Motor neuron (in vitro differentiated cells): ENCODE measurements around the gene PDE4D. TPM values are rescaled to one million over a fixed set of nuclear protein-coding genes. Genes with fewer than 3 reads are reported as not detected.

ENCODE experiments used
- ATAC-seq, 8 experiments: fragments of 200-7000 bp; cut with Tn5 transposase; replicated peaks in 6 of 8; 2 replicates each; pipeline ENCODE4 v1.8.0; 2021; ENCODE audit warnings: mild to moderate bottlenecking in 8 of 8, moderate library complexity in 8 of 8
- H3K27ac ChIP-seq, 2 donors: fragments of 250-450 bp; sonication (Bioruptor Pico); 2 replicates each; pipeline ENCODE4 v1.9.0; 2021; ENCODE audit warnings: antibody characterized with exemption in 2 of 2, mild to moderate bottlenecking in 2 of 2, moderate library complexity in 1 of 2
- H3K4me1 ChIP-seq, 2 donors: fragments of 250-450 bp; sonication (Bioruptor Pico); replicated peaks in 1 of 2; 2 replicates each; pipeline ENCODE4 v1.6.1; 2021; ENCODE audit warnings: antibody characterized with exemption in 2 of 2, mild to moderate bottlenecking in 2 of 2, moderate library complexity in 1 of 2
- H3K4me3 ChIP-seq, 5 donors: fragments of 250-450 bp; sonication (Bioruptor Pico); 2 replicates each; pipeline ENCODE4 v1.9.0; 2021; ENCODE audit warnings: antibody characterized with exemption in 5 of 5, mild to moderate bottlenecking in 5 of 5, moderate library complexity in 4 of 5
- WGBS, 10 experiments: fragments of 450-650 bp; shearing (Covaris generic); methylation state at CpG; one replicate each; pipeline ENCODE4 v1.0.0; 2022; 5-methylcytosine and 5-hydroxymethylcytosine counted together
- in situ Hi-C, 9 experiments: fragments of 400-800 bp; cut with MboI; loops; one replicate each; pipeline ENCODE4 v1.15.0; 2021; ENCODE audit warnings: low sequenced_read_pairs in 9 of 9, low pct_unique_long_range_greater_than_20kb in 2 of 9; ENCODE audit not compliant: unreplicated experiment in 9 of 9
- total RNA-seq, 8 experiments: library from RNA; unstranded; fragments of 300-600 nt; gene quantifications; 2 replicates each; pipeline versions ENCODE4 v1.2.3 to v1.2.4, GENCODE V29; 2022

PDE4D gene
- total RNA-seq, 8 experiments from 2014 or later, result 10.1 to 57.2 (median 23.7) TPM

GRCh38 chr5:59276917-59277372, 616.6 kb downstream of the PDE4D start:
- in situ Hi-C loops, result no loop called here
- no peak overlapping the region for H3K27ac ChIP-seq
- no peak overlapping the region for H3K4me3 ChIP-seq
- WGBS, 10 experiments, result 4 to 100% (median 84%) methylated on average over 1 to 5 of the region's 5 CpGs; no CpG with 5 or more reads in 2 of the 10 experiments
- peak in 3 of 8 experiments; percentile 45 to 84 (median 53) for ATAC-seq
- peaks cover 0 to 2% of the 10 kb centered on the region in 2 donors for H3K4me1 ChIP-seq

GRCh38 chr5:59276325-59276675, 617.2 kb downstream of the PDE4D start:
- peak overlapping the region in 4 of 5 donors; percentile 28 to 43 (median 38) for H3K4me3 ChIP-seq
- WGBS, 10 experiments, result 21 to 82% (median 56%) methylated on average over 1 to 2 of the region's 2 CpGs; no CpG with 5 or more reads in 1 of the 10 experiments
- peak in 3 of 8 experiments; percentile 5 to 31 (median 11) for ATAC-seq
- peaks cover 0 to 2% of the 10 kb centered on the region in 2 donors for H3K4me1 ChIP-seq
- H3K27ac ChIP-seq, result no peak overlapping the region
- in situ Hi-C loops, result no loop called here

GRCh38 chr5:59275510-59276324, 617.8 kb downstream of the PDE4D start:
- H3K4me1 ChIP-seq, result peaks cover 0 to 2% of the 10 kb centered on the region in 2 donors
- 0 to 36% (median 5%) methylated on average over 3 to 14 of the region's 16 CpGs for WGBS, 10 experiments
- in situ Hi-C loops, result no loop called here
- no peak overlapping the region for H3K27ac ChIP-seq
- peak overlapping the region; percentile 18 to 43 (median 36) for H3K4me3 ChIP-seq
- peak; percentile 77 to 97 (median 95) for ATAC-seq

- no peak for ATAC-seq
- Histone ChIP-seq H3K4me1 (peaks cover 0 to 2% of the 10 kb centered on the region in 2 donors), H3K4me3 (peak overlapping the region; percentile 18 to 43 (median 36)), H3K27ac (no peak overlapping the region)
- WGBS, 10 experiments, result 0 to 40% (median 25%) methylated on average over 1 to 5 of the region's 5 CpGs
- in situ Hi-C loops, result no loop called here
Observed at GRCh38 chr5:59275170-59275509, 618.4 kb downstream of the PDE4D start.

GRCh38 chr5:59274106-59274636, 619.4 kb downstream of the PDE4D start:
- no peak for ATAC-seq
- in situ Hi-C loops, result no loop called here
- H3K27ac ChIP-seq, result no peak overlapping the region
- peak overlapping the region in 1 of 5 donors; percentile 28 for H3K4me3 ChIP-seq
- WGBS, 10 experiments, result 28 to 81% (median 69%) methylated on average over 3 to 4 of the region's 4 CpGs; no CpG with 5 or more reads in 1 of the 10 experiments
- peaks cover 0 to 2% of the 10 kb centered on the region in 2 donors for H3K4me1 ChIP-seq

GRCh38 chr5:59272809-59273427, 620.6 kb downstream of the PDE4D start:
- WGBS, 10 experiments, result 0 to 100% (median 82%) methylated on average over 1 to 3 of the region's 3 CpGs
- Histone ChIP-seq H3K27ac (no peak overlapping the region), H3K4me3 (no peak overlapping the region), H3K4me1 (peaks cover 0 to 2% of the 10 kb centered on the region in 2 donors)
- in situ Hi-C loops, result no loop called here
- ATAC-seq, result no peak

- H3K27ac ChIP-seq, result no peak overlapping the region
- ATAC-seq, result no peak
- 29 to 100% (median 69%) methylated on average over 2 to 4 of the region's 4 CpGs; no CpG with 5 or more reads in 1 of the 10 experiments for WGBS, 10 experiments
- no peak overlapping the region for H3K4me3 ChIP-seq
- H3K4me1 ChIP-seq, result peaks cover 0 to 3% of the 10 kb centered on the region in 2 donors
- in situ Hi-C loops, result no loop called here
Observed at GRCh38 chr5:59268756-59269415, 624.6 kb downstream of the PDE4D start.

- in situ Hi-C loops, result no loop called here
- no peak overlapping the region for H3K27ac ChIP-seq
- ATAC-seq, result no peak
Observed at GRCh38 chr5:59267033-59267432, 626.5 kb downstream of the PDE4D start.

GRCh38 chr5:59266410-59266809, 627.1 kb downstream of the PDE4D start:
- peaks cover 0 to 3% of the 10 kb centered on the region in 2 donors for H3K4me1 ChIP-seq
- WGBS, 10 experiments, result 0 to 76% (median 56%) methylated on average over 1 to 3 of the region's 3 CpGs; no CpG with 5 or more reads in 1 of the 10 experiments

More at GRCh38 chr5:59267033-59267432, 626.5 kb downstream of the PDE4D start:
- Histone ChIP-seq H3K4me1 (peaks cover 0 to 3% of the 10 kb centered on the region in 2 donors), H3K4me3 (no peak overlapping the region)
- WGBS, 10 experiments, result 83 to 100% (median 100%) methylated on average over 1 of the region's 1 CpG; no CpG with 5 or more reads in 4 of the 10 experiments

GRCh38 chr5:59264639-59265245, 628.8 kb downstream of the PDE4D start:
- in situ Hi-C loops, result no loop called here
- H3K4me3 ChIP-seq, result no peak overlapping the region
- H3K27ac ChIP-seq, result no peak overlapping the region
- H3K4me1 ChIP-seq, result peaks cover 0 to 10% of the 10 kb centered on the region in 2 donors
- peak in 3 of 8 experiments; percentile 16 to 61 (median 41) for ATAC-seq
- 29 to 93% (median 66%) methylated on average over 3 to 4 of the region's 4 CpGs; no CpG with 5 or more reads in 4 of the 10 experiments for WGBS, 10 experiments

More at GRCh38 chr5:59266410-59266809, 627.1 kb downstream of the PDE4D start:
- in situ Hi-C loops, result no loop called here
- no peak for ATAC-seq
- Histone ChIP-seq H3K4me3 (no peak overlapping the region), H3K27ac (no peak overlapping the region)

- 33 to 94% (median 81%) methylated on average over 1 to 2 of the region's 2 CpGs; no CpG with 5 or more reads in 2 of the 10 experiments for WGBS, 10 experiments
- in situ Hi-C loops, result no loop called here
- peaks cover 3 to 16% of the 10 kb centered on the region in 2 donors for H3K4me1 ChIP-seq
Observed at GRCh38 chr5:59264013-59264412, 629.5 kb downstream of the PDE4D start.

GRCh38 chr5:59261969-59262368, 631.6 kb downstream of the PDE4D start:
- H3K27ac ChIP-seq, result no peak overlapping the region
- 50 to 100% (median 85%) methylated on average over 1 of the region's 1 CpG; no CpG with 5 or more reads in 2 of the 10 experiments for WGBS, 10 experiments
- H3K4me1 ChIP-seq, result peaks cover 3 to 20% of the 10 kb centered on the region in 2 donors
- H3K4me3 ChIP-seq, result no peak overlapping the region
- no peak for ATAC-seq
- in situ Hi-C loops, result no loop called here

More at GRCh38 chr5:59264013-59264412, 629.5 kb downstream of the PDE4D start:
- Histone ChIP-seq H3K4me3 (no peak overlapping the region), H3K27ac (no peak overlapping the region)
- peak in 1 of 8 experiments; percentile 35 for ATAC-seq
